H9 (cell line): ENCODE data around the gene CACNB4. TPM values are rescaled to one million over a fixed set of nuclear protein-coding genes. Genes with fewer than 3 reads are reported as not detected.

Experiments used
- DNase-seq: peaks from one replicate; pipeline ENCODE4 v3.0.0-alpha.2; 2017
- H2AFZ ChIP-seq: one replicate; pipeline ENCODE4 v1.6.1; 2013; ENCODE audit warnings: mild to moderate bottlenecking, low read length, control low read depth, moderate library complexity
- H2AK5ac ChIP-seq: 2 replicates; pipeline ENCODE4 v1.6.1; 2013; ENCODE audit warnings: low read length, control low read depth, mixed read lengths; ENCODE audit not compliant: insufficient read length
- H2BK120ac ChIP-seq: one replicate; pipeline ENCODE4 v1.6.1; 2013; ENCODE audit warnings: low read depth, mild to moderate bottlenecking, low read length, control low read depth, inconsistent platforms; ENCODE audit not compliant: poor library complexity, severe bottlenecking
- H2BK12ac ChIP-seq: 2 replicates; pipeline ENCODE4 v1.6.1; 2013; ENCODE audit warnings: low read length, control low read depth, mixed read lengths, low read depth; ENCODE audit not compliant: insufficient read length
- H2BK15ac ChIP-seq: 2 replicates; pipeline ENCODE4 v1.6.1; 2013; ENCODE audit warnings: low read depth, low read length, control low read depth
- H2BK20ac ChIP-seq: one replicate; pipeline ENCODE4 v1.6.1; 2013; ENCODE audit warnings: low read depth, mild to moderate bottlenecking, low read length, control low read depth, inconsistent platforms; ENCODE audit not compliant: poor library complexity, severe bottlenecking
- H2BK5ac ChIP-seq: 2 replicates; pipeline ENCODE4 v1.6.1; 2013; ENCODE audit warnings: low read length, control low read depth, mixed read lengths; ENCODE audit not compliant: insufficient read length
- H3K14ac ChIP-seq: 2 replicates; pipeline ENCODE4 v1.6.1; 2013; ENCODE audit warnings: low read length, control low read depth; ENCODE audit not compliant: insufficient read depth
- H3K18ac ChIP-seq: 2 replicates; pipeline ENCODE4 v1.6.1; 2013; ENCODE audit warnings: low read depth, mild to moderate bottlenecking, mixed read lengths, low read length, control low read depth; ENCODE audit not compliant: insufficient read length
- H3K23ac ChIP-seq: 2 replicates; pipeline ENCODE4 v1.6.1; 2013; ENCODE audit warnings: low read length, control low read depth, mixed read lengths, low read depth; ENCODE audit not compliant: insufficient read length
- H3K23me2 ChIP-seq: 2 replicates; pipeline ENCODE4 v1.6.1; 2013; ENCODE audit warnings: low read depth, mild to moderate bottlenecking, mixed read lengths, low read length, control low read depth; ENCODE audit not compliant: insufficient read length, poor library complexity, severe bottlenecking
- H3K27ac ChIP-seq: 2 replicates; pipeline ENCODE4 v1.5.1; 2013; ENCODE audit warnings: low read length, control low read depth, mixed read lengths, low read depth; ENCODE audit not compliant: insufficient read length
- H3K27me3 ChIP-seq: 2 replicates; pipeline ENCODE4 v1.6.1; 2013; ENCODE audit warnings: low read length, control low read depth, inconsistent platforms; ENCODE audit not compliant: insufficient read depth
- H3K4ac ChIP-seq: 2 replicates; pipeline ENCODE4 v1.6.1; 2013; ENCODE audit warnings: low read depth, mild to moderate bottlenecking, control low read depth, inconsistent platforms, low read length, moderate library complexity
- H3K4me1 ChIP-seq: 2 replicates; pipeline ENCODE4 v1.6.1; 2013; ENCODE audit warnings: low read length, control low read depth, inconsistent platforms; ENCODE audit not compliant: insufficient read depth
- H3K4me2 ChIP-seq: 2 replicates; pipeline ENCODE4 v1.6.1; 2013; ENCODE audit warnings: low read length, control low read depth, mixed read lengths; ENCODE audit not compliant: insufficient read length, insufficient read depth
- H3K56ac ChIP-seq: 2 replicates; pipeline ENCODE4 v1.6.1; 2013; ENCODE audit warnings: low read depth, mild to moderate bottlenecking, mixed read lengths, low read length, control low read depth; ENCODE audit not compliant: insufficient read length
- H3K79me1 ChIP-seq: 2 replicates; pipeline ENCODE4 v1.6.1; 2013; ENCODE audit warnings: low read depth, mild to moderate bottlenecking, moderate library complexity, low read length, control low read depth, inconsistent platforms; ENCODE audit not compliant: insufficient read depth, poor library complexity, severe bottlenecking
- H3K79me2 ChIP-seq: 2 replicates; pipeline ENCODE4 v1.6.1; 2013; ENCODE audit warnings: low read length, control low read depth, inconsistent platforms; ENCODE audit not compliant: insufficient read depth
- H3K9ac ChIP-seq: 2 replicates; pipeline ENCODE4 v1.6.1; 2013; ENCODE audit warnings: low read length, control low read depth, mixed read lengths; ENCODE audit not compliant: insufficient read length; ENCODE audit errors: extremely low read depth
- H3K9me3 ChIP-seq: one replicate; pipeline ENCODE4 v1.6.1; 2013; ENCODE audit warnings: low read depth, low read length, inconsistent platforms; ENCODE audit not compliant: control insufficient read depth
- H3T11ph ChIP-seq: one replicate; pipeline ENCODE4 v1.6.1; 2013; ENCODE audit warnings: mild to moderate bottlenecking, low read length, control low read depth, inconsistent platforms
- H4K20me1 ChIP-seq: one replicate; pipeline ENCODE4 v1.6.1; 2013; ENCODE audit not compliant: control insufficient read depth, insufficient read length, insufficient read depth
- H4K5ac ChIP-seq: 2 replicates; pipeline ENCODE4 v1.6.1; 2013; ENCODE audit warnings: low read depth, mild to moderate bottlenecking, mixed read lengths, low read length, control low read depth; ENCODE audit not compliant: insufficient read length
- H4K8ac ChIP-seq: replicated peaks from 2 replicates; pipeline ENCODE4 v1.6.1; 2013; ENCODE audit warnings: low read length, control low read depth, mixed read lengths, low read depth; ENCODE audit not compliant: insufficient read length
- H4K91ac ChIP-seq: 2 replicates; pipeline ENCODE4 v1.6.1; 2013; ENCODE audit warnings: low read depth, mild to moderate bottlenecking, moderate library complexity, mixed read lengths, low read length, control low read depth; ENCODE audit not compliant: insufficient read length
- H3K27ac Mint-ChIP-seq, 3 experiments: 2 replicates in 2 of 3; 3 replicates in 1 of 3; pipeline ENCODE4 v1.8.0; 2020 to 2021; ENCODE audit warnings: mixed read lengths in 3 of 3, mild to moderate bottlenecking in 1 of 3, moderate library complexity in 1 of 3
- H3K27me3 Mint-ChIP-seq: 2 replicates; pipeline ENCODE4 v1.8.0; 2021; ENCODE audit warnings: low read depth, mild to moderate bottlenecking, moderate library complexity, mixed read lengths
- H3K36me3 Mint-ChIP-seq, 3 experiments: 2 replicates in 2 of 3; 3 replicates in 1 of 3; pipeline ENCODE4 v1.8.0; 2020 to 2021; ENCODE audit warnings: low read depth in 3 of 3, mixed read lengths in 3 of 3; ENCODE audit not compliant: insufficient read depth in 1 of 3
- H3K4me1 Mint-ChIP-seq, 2 experiments: 2 replicates each; pipeline ENCODE4 v1.8.0; 2020; ENCODE audit warnings: mixed read lengths in 2 of 2
- H3K4me3 Mint-ChIP-seq, 2 experiments: 2 replicates in 1 of 2; 3 replicates in 1 of 2; pipeline ENCODE4 v1.8.0; 2020 to 2021; ENCODE audit warnings: mild to moderate bottlenecking in 2 of 2, mixed read lengths in 2 of 2, moderate library complexity in 1 of 2
- H3K9me3 Mint-ChIP-seq, 2 experiments: 2 replicates in 1 of 2; 3 replicates in 1 of 2; pipeline ENCODE4 v1.8.0; 2020; ENCODE audit warnings: mild to moderate bottlenecking in 2 of 2, mixed read lengths in 2 of 2, moderate library complexity in 1 of 2
- CTCF ChIP-seq: fragments of 200-600 bp; sonication (generic); conservative IDR thresholded peaks from 3 replicates; pipeline ENCODE4 v1.8.0; 2021; ENCODE audit warnings: antibody characterized with exemption, mild to moderate bottlenecking
- WGBS: extraction: QIAGEN DNeasy Blood & Tissue Kit; methylation state at CpG from one replicate; pipeline ENCODE4 v1.1.7; 2013; ENCODE audit warnings: missing lambda C conversion rate, low lambda C conversion rate, mixed read lengths; ENCODE audit not compliant: insufficient read length; ENCODE audit errors: extremely low coverage; 5-methylcytosine and 5-hydroxymethylcytosine counted together
- total RNA-seq: library from RNA; stranded (reverse); gene quantifications from 2 replicates; pipeline ENCODE4 v1.2.1, GENCODE V29; 2021

Gene CACNB4
- total RNA-seq, 1 experiment from 2014 or later, result 1.4 TPM

DNA sequence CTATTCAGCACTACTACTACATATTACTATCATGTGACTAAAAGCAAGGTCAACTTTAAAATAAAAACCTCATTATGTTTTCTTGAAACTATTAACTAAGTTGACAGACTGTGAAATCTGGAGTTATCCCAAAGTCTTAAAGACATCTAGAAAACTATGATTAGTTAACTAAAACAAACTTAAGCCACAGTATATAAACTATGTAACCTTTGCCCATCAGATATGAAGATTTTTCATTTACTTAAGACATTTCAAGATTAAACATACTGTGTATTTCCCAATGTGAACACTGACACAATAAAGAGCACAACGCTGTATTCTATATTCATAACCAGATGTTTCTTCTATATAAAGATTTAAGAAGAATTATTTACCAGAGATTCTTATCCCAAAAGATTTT, 33.5 kb upstream of the CACNB4 start:
- Histone ChIP-seq H2BK5ac (no peak overlapping the region), H2BK12ac (no peak overlapping the region), H4K20me1 (no peaks in the 10 kb centered on the region), H4K8ac (no peak overlapping the region), H3T11ph (no peak overlapping the region), H3K4me1 (no peaks in the 10 kb centered on the region), H3K18ac (no peak overlapping the region), H2AFZ (no peak overlapping the region), H3K79me2 (no peaks in the 10 kb centered on the region), H3K79me1 (no peaks in the 10 kb centered on the region), H3K23me2 (no peaks in the 10 kb centered on the region), H4K5ac (no peak overlapping the region), H2AK5ac (no peak overlapping the region), H3K9ac (no peak overlapping the region), H3K27ac (no peak overlapping the region), H3K4ac (no peak overlapping the region), H4K91ac (no peak overlapping the region), H2BK120ac (no peak overlapping the region), H3K56ac (no peak overlapping the region), H3K9me3 (no peaks in the 10 kb centered on the region), H3K4me2 (no peak overlapping the region), H2BK20ac (no peak overlapping the region), H3K27me3 (no peaks in the 10 kb centered on the region), H3K23ac (no peak overlapping the region), H2BK15ac (no peak overlapping the region), H3K14ac (no peak overlapping the region)
- Mint-ChIP-seq H3K4me1 (peaks cover 8 to 10% of the 10 kb centered on the region in 2 experiments), H3K36me3 (peaks cover 0 to 4% (median 0%) of the 10 kb centered on the region in 3 experiments; a peak in 2 of 7 replicates), H3K9me3 (no peaks in the 10 kb centered on the region), H3K27ac (no peak overlapping the region), H3K27me3 (no peaks in the 10 kb centered on the region), H3K4me3 (no peak overlapping the region)
- no CpG with 5 or more reads among the region's 1 CpG for WGBS
- DNase-seq, result no peak
- TF ChIP-seq CTCF, result no peak
